Measurements from ENCODE around the gene SYNPO2L. TPM values are rescaled to one million over a fixed set of nuclear protein-coding genes. Genes with fewer than 3 reads are reported as not detected.

Gene SYNPO2L, protein sequence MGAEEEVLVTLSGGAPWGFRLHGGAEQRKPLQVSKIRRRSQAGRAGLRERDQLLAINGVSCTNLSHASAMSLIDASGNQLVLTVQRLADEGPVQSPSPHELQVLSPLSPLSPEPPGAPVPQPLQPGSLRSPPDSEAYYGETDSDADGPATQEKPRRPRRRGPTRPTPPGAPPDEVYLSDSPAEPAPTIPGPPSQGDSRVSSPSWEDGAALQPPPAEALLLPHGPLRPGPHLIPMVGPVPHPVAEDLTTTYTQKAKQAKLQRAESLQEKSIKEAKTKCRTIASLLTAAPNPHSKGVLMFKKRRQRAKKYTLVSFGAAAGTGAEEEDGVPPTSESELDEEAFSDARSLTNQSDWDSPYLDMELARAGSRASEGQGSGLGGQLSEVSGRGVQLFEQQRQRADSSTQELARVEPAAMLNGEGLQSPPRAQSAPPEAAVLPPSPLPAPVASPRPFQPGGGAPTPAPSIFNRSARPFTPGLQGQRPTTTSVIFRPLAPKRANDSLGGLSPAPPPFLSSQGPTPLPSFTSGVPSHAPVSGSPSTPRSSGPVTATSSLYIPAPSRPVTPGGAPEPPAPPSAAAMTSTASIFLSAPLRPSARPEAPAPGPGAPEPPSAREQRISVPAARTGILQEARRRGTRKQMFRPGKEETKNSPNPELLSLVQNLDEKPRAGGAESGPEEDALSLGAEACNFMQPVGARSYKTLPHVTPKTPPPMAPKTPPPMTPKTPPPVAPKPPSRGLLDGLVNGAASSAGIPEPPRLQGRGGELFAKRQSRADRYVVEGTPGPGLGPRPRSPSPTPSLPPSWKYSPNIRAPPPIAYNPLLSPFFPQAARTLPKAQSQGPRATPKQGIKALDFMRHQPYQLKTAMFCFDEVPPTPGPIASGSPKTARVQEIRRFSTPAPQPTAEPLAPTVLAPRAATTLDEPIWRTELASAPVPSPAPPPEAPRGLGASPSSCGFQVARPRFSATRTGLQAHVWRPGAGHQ
- under 0.01 and 0.43 TPM in 2 replicates for total RNA-seq

GRCh38 chr10:73655990-73656298 is at the start of gene SYNPO2L:
TSS of gene SYNPO2L (minus strand) at chr10:73656029. CDS start at chr10:73655922, 107 bp downstream.

DNA sequence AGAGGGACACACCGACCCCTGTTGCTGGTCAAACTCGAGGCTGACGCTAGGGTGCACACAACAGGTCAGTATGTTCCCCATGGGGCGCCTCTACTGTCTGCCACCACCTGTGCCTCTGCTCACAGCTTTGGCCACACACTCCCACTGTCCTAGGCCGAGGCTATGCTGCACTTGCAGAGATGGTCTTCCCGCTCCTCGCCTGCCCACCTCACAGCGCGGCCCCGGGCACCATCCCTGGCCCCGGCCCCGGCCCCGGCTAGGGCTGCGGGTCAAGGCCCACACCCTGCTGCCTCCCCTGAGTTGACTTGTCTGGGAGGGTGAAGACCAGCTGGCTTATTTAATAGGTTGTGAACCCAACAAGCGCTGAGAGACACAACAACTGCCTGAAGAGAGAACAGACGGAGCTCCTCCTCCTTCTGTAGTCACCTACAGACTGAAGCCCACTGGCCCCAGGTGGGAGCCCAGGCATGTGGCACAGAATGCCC is 41.9 kb upstream of the SYNPO2L start, which contains the start of gene AGAP5:
Gene AGAP5, minus strand, starts transcription at position 435 of the 485 bp plus-strand sequence. Its CDS starts 354 bp downstream, at position 81.

GRCh38 chr10:73641328-73642060 is 14.3 kb downstream of the SYNPO2L start, which contains the start of gene MYOZ1:
TSS of gene MYOZ1 (minus strand) at chr10:73641474. CDS start at chr10:73640017, 1,457 bp downstream.

Other genes with a start within 250 kb of the SYNPO2L start
- gene ANXA7, start 242.0 kb downstream of the SYNPO2L start, total RNA-seq = 114 and 146 TPM in 2 replicates
- gene MSS51, start 222.5 kb downstream of the SYNPO2L start, total RNA-seq = 1.5 and 1.9 TPM in 2 replicates
- 27.5 and 29.8 TPM in 2 replicates for gene PPP3CB, start 160.0 kb downstream of the SYNPO2L start, total RNA-seq
- 9.7 and 15.1 TPM in 2 replicates for gene USP54, start 64.7 kb downstream of the SYNPO2L start, total RNA-seq
- gene MYOZ1, start 14.6 kb downstream of the SYNPO2L start, total RNA-seq = 0.29 TPM in 1 of 2 replicates, not detected in the other
- 3.9 TPM in 2 replicates for gene AGAP5, start 42.1 kb upstream of the SYNPO2L start, total RNA-seq
- 64.3 and 86.2 TPM in 2 replicates for gene SEC24C, start 88.3 kb upstream of the SYNPO2L start, total RNA-seq
- gene CHCHD1, start 126.0 kb upstream of the SYNPO2L start, total RNA-seq = 7.2 and 16.9 TPM in 2 replicates
- gene ZSWIM8, start 129.6 kb upstream of the SYNPO2L start, total RNA-seq = 85.5 and 111 TPM in 2 replicates
- 25.3 and 31.3 TPM in 2 replicates for gene NDST2, start 155.6 kb upstream of the SYNPO2L start, total RNA-seq
- gene CAMK2G, start 218.5 kb upstream of the SYNPO2L start, total RNA-seq = 16.9 and 40.7 TPM in 2 replicates